HepG2 (cell line): ENCODE data around the gene JPT1. TPM values are rescaled to one million over a fixed set of nuclear protein-coding genes. Genes with fewer than 3 reads are reported as not detected.

Experiments used
- ARID3A ChIP-seq: IDR thresholded peaks from 2 replicates; pipeline ENCODE4 v1.6.1; 2012; ENCODE audit warnings: low read depth, low read length, improper control_type of control experiment
- ARNT ChIP-seq: fragments of 450-650 bp; IDR thresholded peaks from 2 replicates; pipeline ENCODE4 v1.6.1; 2017
- ATAD3A ChIP-seq: sonication (generic); formaldehyde crosslinking; IDR thresholded peaks from 2 replicates; pipeline ENCODE4 v1.4.0; 2020; ENCODE audit warnings: missing genetic modification reagents
- CC2D1A ChIP-seq: sonication (generic); formaldehyde crosslinking; IDR thresholded peaks from 2 replicates; pipeline ENCODE4 v1.8.1; 2023; ENCODE audit warnings: mild to moderate bottlenecking, missing genetic modification reagents
- E2F5 ChIP-seq: sonication (generic); formaldehyde crosslinking; conservative IDR thresholded peaks from 2 replicates; pipeline ENCODE4 v1.4.0; 2020; ENCODE audit warnings: missing genetic modification reagents
- HDAC1 ChIP-seq: sonication (generic); formaldehyde crosslinking; IDR thresholded peaks from 2 replicates; pipeline ENCODE4 v1.5.1; 2020; ENCODE audit warnings: mild to moderate bottlenecking, missing genetic modification reagents
- HMGXB4 ChIP-seq, 2 experiments: sonication (generic) in 1 of 2; formaldehyde crosslinking in 1 of 2; IDR thresholded peaks; 2 replicates each; pipeline versions ENCODE4 v1.4.0 to v1.6.1; 2018 to 2020; ENCODE audit warnings: missing genetic modification reagents in 2 of 2, borderline replicate concordance in 1 of 2, low read depth in 1 of 2, mild to moderate bottlenecking in 1 of 2, missing biosample characterization in 1 of 2
- HNF4G ChIP-seq, 2 experiments: sonication (generic) in 1 of 2; formaldehyde crosslinking in 1 of 2; IDR thresholded peaks; 2 replicates each; pipeline versions ENCODE4 v1.4.0 to v1.6.1; 2011 to 2020; ENCODE audit warnings: borderline replicate concordance in 2 of 2, low read depth in 2 of 2, mild to moderate bottlenecking in 2 of 2, low read length in 1 of 2, missing genetic modification reagents in 1 of 2, moderate library complexity in 1 of 2
- IRF9 ChIP-seq: sonication (generic); formaldehyde crosslinking; IDR thresholded peaks from 2 replicates; pipeline ENCODE4 v1.8.0; 2022; ENCODE audit warnings: missing genetic modification reagents, mild to moderate bottlenecking, borderline replicate concordance
- NR2F2 ChIP-seq: IDR thresholded peaks from 2 replicates; pipeline ENCODE4 v1.6.1; 2012; ENCODE audit warnings: low read depth, inconsistent platforms, borderline replicate concordance
- RFX3 ChIP-seq: IDR thresholded peaks from 2 replicates; pipeline ENCODE4 v1.6.1; 2016; ENCODE audit warnings: missing biosample characterization, missing genetic modification reagents
- SKI ChIP-seq: fragments of 450-650 bp; IDR thresholded peaks from one replicate; pipeline ENCODE4 v1.6.1; 2018; ENCODE audit warnings: mild to moderate bottlenecking; ENCODE audit not compliant: partially characterized antibody
- SKIL ChIP-seq: sonication (generic); formaldehyde crosslinking; IDR thresholded peaks from 2 replicates; pipeline ENCODE4 v1.8.0; 2022; ENCODE audit warnings: missing genetic modification reagents, mild to moderate bottlenecking, moderate library complexity, borderline replicate concordance
- TEAD2 ChIP-seq: sonication (generic); formaldehyde crosslinking; IDR thresholded peaks from 2 replicates; pipeline ENCODE4 v1.9.0; 2021; ENCODE audit warnings: missing genetic modification reagents
- YEATS4 ChIP-seq: sonication (generic); formaldehyde crosslinking; IDR thresholded peaks from 2 replicates; pipeline ENCODE4 v1.4.0; 2020; ENCODE audit warnings: missing genetic modification reagents, borderline replicate concordance
- ZBTB20 ChIP-seq: sonication (generic); formaldehyde crosslinking; IDR thresholded peaks from 2 replicates; pipeline ENCODE4 v1.8.1; 2023; ENCODE audit warnings: missing genetic modification reagents, low read depth, mild to moderate bottlenecking, borderline replicate concordance
- ZNF224 ChIP-seq: sonication (generic); formaldehyde crosslinking; IDR thresholded peaks from 2 replicates; pipeline ENCODE4 v1.5.0; 2020; ENCODE audit warnings: mild to moderate bottlenecking, missing genetic modification reagents
- ZNF333 ChIP-seq: sonication (generic); formaldehyde crosslinking; IDR thresholded peaks from 2 replicates; pipeline ENCODE4 v1.4.0; 2020; ENCODE audit warnings: mild to moderate bottlenecking, missing genetic modification reagents, borderline replicate concordance
- ZNF770 ChIP-seq: sonication (generic); formaldehyde crosslinking; IDR thresholded peaks from 2 replicates; pipeline ENCODE4 v1.5.0; 2020; ENCODE audit warnings: mild to moderate bottlenecking, missing genetic modification reagents
- polyA plus RNA-seq, 8 experiments: library from polyadenylated mRNA; depleted of rRNA in 3 of 8; stranded (reverse) in 7 of 8; unstranded in 1 of 8; fragments of >200 nt; fragmentation: Illumina TruSeq in 4 of 8; extraction: Trizol in 4 of 8; gene quantifications; 2 replicates each; pipeline versions ENCODE4 v1.2.1 to v1.2.3, GENCODE V29; 2011 to 2016; ENCODE audit warnings: low read depth in 4 of 8, missing spikeins in 1 of 8, mixed read lengths in 1 of 8; ENCODE audit not compliant: insufficient read depth in 1 of 8
- total RNA-seq, 5 experiments: library from RNA; depleted of rRNA; stranded (reverse); fragments of >200 nt; fragmentation: Illumina TruSeq; extraction: Trizol; gene quantifications; 2 replicates each; pipeline ENCODE4 v1.2.3, GENCODE V29; 2016; ENCODE audit warnings: low read depth in 1 of 5

The JPT1 gene
- total and polyA plus RNA-seq, 2 of the 13 experiments (the other 11 are each of a cell fraction or from before 2014, with no cell fraction given) = 43.3 to 256 TPM

- TF ChIP-seq HDAC1 (peak; percentile 8; the same call in 1 of the 2 replicates), CC2D1A (CRISPR knock-in tag) (no peak), SKIL (CRISPR knock-in tag) (no peak), ZBTB20 (CRISPR knock-in tag) (0 out of 2 replicates have a peak, but pooled peaks have one; percentile 10), TEAD2 (CRISPR knock-in tag) (no peak), NR2F2 (no peak), SKI (no peak), ARID3A (no peak), ATAD3A (CRISPR knock-in tag) (no peak), ZNF770 (0 out of 2 replicates have a peak, but pooled peaks have one; percentile 31), ARNT (no peak), HNF4G (IDR thresholded peaks at IDR 0.05; ENCODE audit: borderline replicate concordance, low read depth, low read length) (no peak), HNF4G (CRISPR knock-in tag; IDR thresholded peaks at IDR 0.05; ENCODE audit: borderline replicate concordance, low read depth) (no peak), ZNF224 (CRISPR knock-in tag) (no peak), HMGXB4 (CRISPR knock-in tag; IDR thresholded peaks at IDR 0.05; ENCODE audit: borderline replicate concordance in 1 of 2, low read depth in 1 of 2) (peak in 1 of 2 experiments; percentile 77; a peak in 1 of 4 replicates), YEATS4 (CRISPR knock-in tag) (no peak), E2F5 (CRISPR knock-in tag) (no peak), RFX3 (CRISPR knock-in tag) (no peak), IRF9 (CRISPR knock-in tag) (0 out of 2 replicates have a peak, but pooled peaks have one; percentile 3), ZNF333 (no peak)
These were observed 27.9 kb upstream of the JPT1 start (continued) for GRCh38 chr17:75182319-75182568.
